SU-DHL-6 (cell line): Measurements from ENCODE around the gene PTPRK.

Experiments used
- H2AFZ ChIP-seq: fragments of 200-600 bp; sonication (generic); 2 replicates; pipeline ENCODE4 v1.6.1; 2014; ENCODE audit warnings: low read depth, mild to moderate bottlenecking, moderate library complexity, mixed read lengths, antibody characterized with exemption, low read length; ENCODE audit not compliant: severe bottlenecking
- H3F3A ChIP-seq: fragments of 200-600 bp; shearing (Covaris generic); 2 replicates; pipeline ENCODE4 v1.6.0; 2016; ENCODE audit warnings: antibody characterized with exemption, mild to moderate bottlenecking; ENCODE audit not compliant: insufficient read depth
- H3K27ac ChIP-seq: fragments of 200-600 bp; sonication (generic); 2 replicates; pipeline ENCODE4 v1.5.1; 2016; ENCODE audit warnings: low read depth, mild to moderate bottlenecking, low read length, moderate library complexity, mixed read lengths
- H3K27me3 ChIP-seq: fragments of 200-600 bp; sonication (generic), shearing (Covaris generic); 2 replicates; pipeline ENCODE4 v1.6.0; 2014; ENCODE audit warnings: mild to moderate bottlenecking, low read length
- H3K36me3 ChIP-seq: fragments of 200-600 bp; sonication (generic); 2 replicates; pipeline ENCODE4 v1.6.1; 2014; ENCODE audit warnings: mild to moderate bottlenecking, low read length, mixed read lengths
- H3K4me2 ChIP-seq: fragments of 300-600, 200-600 bp; shearing (Covaris generic), sonication (generic); 2 replicates; pipeline ENCODE4 v1.6.0; 2014; ENCODE audit warnings: low read length, low read depth, mild to moderate bottlenecking; ENCODE audit not compliant: poor library complexity, severe bottlenecking
- H3K4me3 ChIP-seq: fragments of 200-600 bp; sonication (generic); 2 replicates; pipeline ENCODE4 v1.5.1; 2014; ENCODE audit warnings: antibody characterized with exemption, low read length, mild to moderate bottlenecking, mixed read lengths; ENCODE audit not compliant: insufficient read depth, poor library complexity, severe bottlenecking
- H3K79me2 ChIP-seq: fragments of 200-600 bp; sonication (generic); 2 replicates; pipeline ENCODE4 v1.6.1; 2014; ENCODE audit warnings: mild to moderate bottlenecking, low read length, moderate library complexity; ENCODE audit not compliant: insufficient read depth
- H3K9ac ChIP-seq: fragments of 200-600 bp; sonication (generic); 2 replicates; pipeline ENCODE4 v1.7.0; 2014; ENCODE audit warnings: mild to moderate bottlenecking, low read length
- H3K9me2 ChIP-seq: fragments of 200-600 bp; sonication (generic); replicated peaks from 2 replicates; pipeline ENCODE4 v1.6.1; 2014; ENCODE audit warnings: low read length; ENCODE audit not compliant: insufficient read depth
- H3K9me3 ChIP-seq: fragments of 200-600 bp; sonication (generic); 2 replicates; pipeline ENCODE4 v1.6.1; 2014; ENCODE audit warnings: low read length, mixed read lengths; ENCODE audit not compliant: insufficient read depth
- H4K20me1 ChIP-seq: fragments of 200-600 bp; sonication (generic); 2 replicates; pipeline ENCODE4 v1.6.1; 2014; ENCODE audit warnings: low read depth, mild to moderate bottlenecking, antibody characterized with exemption, low read length, moderate library complexity, mixed read lengths
- EZH2phosphoT487 ChIP-seq: fragments of 200-600 bp; sonication (generic), shearing (Covaris generic); conservative IDR thresholded peaks from 2 replicates; pipeline ENCODE4 v1.6.1; 2018; ENCODE audit warnings: mild to moderate bottlenecking, antibody characterized with exemption, low read length, moderate library complexity, mixed read lengths
- TF ChIP-seq, protein P1 (sequence below): fragments of 200-600 bp; sonication (generic); IDR thresholded peaks from one replicate; pipeline ENCODE4 v1.5.1; 2017; ENCODE audit warnings: antibody characterized with exemption, mild to moderate bottlenecking, low read length, moderate library complexity; ENCODE audit not compliant: insufficient read depth, poor library complexity, severe bottlenecking

The PTPRK gene

DNA sequence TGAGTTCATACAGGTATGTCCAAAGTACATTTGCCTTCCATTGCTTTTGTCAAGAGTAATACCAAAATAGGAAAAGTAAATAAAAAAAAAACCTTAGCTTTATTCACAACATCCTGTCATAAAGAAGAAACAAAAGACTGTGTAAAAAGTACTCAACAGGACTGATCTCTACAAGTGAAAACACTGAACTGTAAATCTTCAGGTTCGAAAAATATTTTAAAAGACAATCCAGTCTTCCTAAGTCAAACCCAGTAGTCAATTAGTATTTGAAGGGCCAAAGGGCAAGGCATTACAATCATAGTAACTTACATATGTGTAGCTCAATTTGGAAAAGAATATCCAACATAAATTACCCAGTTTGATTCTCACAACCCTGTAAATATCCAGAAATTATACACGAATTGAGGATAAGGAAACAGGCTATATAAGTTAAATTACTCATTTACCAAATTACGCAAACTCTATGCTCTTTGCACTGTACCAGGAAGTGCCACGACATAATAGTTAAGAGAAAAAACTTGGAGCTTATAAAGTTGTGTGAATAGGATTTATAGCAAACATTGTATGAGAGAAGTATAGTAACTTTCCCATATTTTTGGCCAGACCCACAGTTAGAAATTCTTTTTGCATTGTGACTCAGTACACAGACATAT lies 21.2 kb downstream of the PTPRK start:
- H3K4me3 ChIP-seq = no peak overlapping the region
- no peaks in the 10 kb centered on the region for H4K20me1 ChIP-seq
- no peaks in the 10 kb centered on the region for H3F3A ChIP-seq
- H3K9me2 ChIP-seq = no peaks in the 10 kb centered on the region
- no peaks in the 10 kb centered on the region for H3K36me3 ChIP-seq
- no peak overlapping the region for H2AFZ ChIP-seq
- no peak overlapping the region for H3K9ac ChIP-seq
- no peaks in the 10 kb centered on the region for H3K27me3 ChIP-seq
- no peak overlapping the region for H3K4me2 ChIP-seq
- H3K9me3 ChIP-seq = no peaks in the 10 kb centered on the region
- no peak overlapping the region for H3K27ac ChIP-seq
- no peak for TF ChIP-seq EZH2phosphoT487
- TF ChIP-seq, protein P1, sequence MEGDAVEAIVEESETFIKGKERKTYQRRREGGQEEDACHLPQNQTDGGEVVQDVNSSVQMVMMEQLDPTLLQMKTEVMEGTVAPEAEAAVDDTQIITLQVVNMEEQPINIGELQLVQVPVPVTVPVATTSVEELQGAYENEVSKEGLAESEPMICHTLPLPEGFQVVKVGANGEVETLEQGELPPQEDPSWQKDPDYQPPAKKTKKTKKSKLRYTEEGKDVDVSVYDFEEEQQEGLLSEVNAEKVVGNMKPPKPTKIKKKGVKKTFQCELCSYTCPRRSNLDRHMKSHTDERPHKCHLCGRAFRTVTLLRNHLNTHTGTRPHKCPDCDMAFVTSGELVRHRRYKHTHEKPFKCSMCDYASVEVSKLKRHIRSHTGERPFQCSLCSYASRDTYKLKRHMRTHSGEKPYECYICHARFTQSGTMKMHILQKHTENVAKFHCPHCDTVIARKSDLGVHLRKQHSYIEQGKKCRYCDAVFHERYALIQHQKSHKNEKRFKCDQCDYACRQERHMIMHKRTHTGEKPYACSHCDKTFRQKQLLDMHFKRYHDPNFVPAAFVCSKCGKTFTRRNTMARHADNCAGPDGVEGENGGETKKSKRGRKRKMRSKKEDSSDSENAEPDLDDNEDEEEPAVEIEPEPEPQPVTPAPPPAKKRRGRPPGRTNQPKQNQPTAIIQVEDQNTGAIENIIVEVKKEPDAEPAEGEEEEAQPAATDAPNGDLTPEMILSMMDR = no peak
- no peaks in the 10 kb centered on the region for H3K79me2 ChIP-seq

DNA sequence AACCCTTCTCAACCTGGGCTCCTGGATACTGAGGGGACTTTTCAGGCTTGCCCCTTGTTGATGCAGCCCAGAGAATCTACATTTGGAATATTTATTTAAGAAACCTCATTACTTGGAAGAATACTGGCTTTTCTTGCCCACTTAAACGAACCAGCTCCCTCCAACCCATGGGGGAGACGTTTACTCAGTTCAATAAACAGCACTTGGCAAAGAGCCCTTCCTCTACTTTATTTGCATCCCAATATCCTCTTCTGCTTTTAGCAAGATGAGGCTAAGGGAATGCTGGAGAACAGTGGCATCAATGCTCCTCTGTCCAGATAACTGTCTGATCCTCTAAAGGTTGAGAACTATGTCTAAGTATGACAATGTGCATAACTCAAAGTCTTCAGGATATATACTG lies 22.2 kb downstream of the PTPRK start:
- Histone ChIP-seq H3K4me3 (no peak overlapping the region), H3K27me3 (no peaks in the 10 kb centered on the region), H3K4me2 (no peak overlapping the region), H2AFZ (no peak overlapping the region), H3F3A (no peaks in the 10 kb centered on the region), H3K9me3 (no peaks in the 10 kb centered on the region), H3K9ac (no peak overlapping the region), H3K27ac (no peak overlapping the region), H3K9me2 (no peaks in the 10 kb centered on the region), H3K36me3 (no peaks in the 10 kb centered on the region), H4K20me1 (no peaks in the 10 kb centered on the region), H3K79me2 (no peaks in the 10 kb centered on the region)
- TF ChIP-seq, protein P1 = no peak
- TF ChIP-seq EZH2phosphoT487 = no peak

- Histone ChIP-seq H3F3A (no peaks in the 10 kb centered on the region), H3K36me3 (no peaks in the 10 kb centered on the region), H3K27me3 (no peaks in the 10 kb centered on the region), H3K9ac (no peak overlapping the region), H4K20me1 (no peaks in the 10 kb centered on the region), H3K4me2 (no peak overlapping the region), H3K27ac (no peak overlapping the region), H3K79me2 (no peaks in the 10 kb centered on the region), H3K9me3 (no peaks in the 10 kb centered on the region), H3K9me2 (no peaks in the 10 kb centered on the region), H2AFZ (no peak overlapping the region), H3K4me3 (no peak overlapping the region)
- TF ChIP-seq, protein P1 = no peak
- TF ChIP-seq EZH2phosphoT487 = no peak
Observed at GRCh38 chr6:128495536-128496333, 24.7 kb downstream of the PTPRK start.
